ENCODE measurements around the gene RCN1.

RCN1 gene

DNA sequence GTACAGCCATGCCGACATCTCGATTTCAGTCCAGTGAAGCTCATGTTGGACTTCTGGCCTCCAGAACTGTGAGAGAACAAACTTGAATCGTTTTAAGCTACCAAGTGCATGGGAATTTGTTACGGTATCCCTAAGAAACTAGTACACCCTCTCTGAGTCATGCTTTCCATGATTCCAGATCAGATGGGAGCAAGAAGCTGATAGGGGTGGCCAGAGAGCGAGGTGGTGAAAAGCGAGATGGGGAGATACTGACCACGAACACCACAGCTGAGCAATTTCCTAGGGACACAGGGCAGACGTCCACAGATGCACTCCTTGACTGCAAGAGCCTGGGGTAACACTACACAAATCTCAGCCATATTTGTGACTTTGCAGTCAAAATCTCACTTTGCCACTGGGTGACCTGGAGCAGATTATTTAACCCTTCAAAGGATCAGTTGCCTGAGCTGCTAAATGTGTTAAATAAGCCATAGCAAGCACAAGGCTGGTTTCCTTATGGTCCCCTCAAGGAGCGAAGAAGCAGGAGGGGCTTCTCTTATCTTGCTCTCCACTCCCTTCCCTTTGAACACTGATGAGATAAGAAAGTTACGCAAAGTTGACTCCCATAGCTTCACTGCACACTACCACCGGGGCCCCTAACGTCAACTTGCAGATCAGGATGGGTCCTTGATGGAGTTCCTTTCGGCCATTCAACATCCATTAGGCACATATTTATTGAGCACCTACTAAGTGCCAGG, 22.6 kb upstream of the RCN1 start:
- Mint-ChIP-seq H3K4me1 (no peaks in the 10 kb centered on the region), H3K4me3 (no peak overlapping the region), H3K27me3 (peaks cover 7% of the 10 kb centered on the region), H3K36me3 (ENCODE audit: low read depth) (no peaks in the 10 kb centered on the region), H3K27ac (no peak overlapping the region), H3K9me3 (no peaks in the 10 kb centered on the region)
- ATAC-seq: no peak
- DNase-seq: no peak

DNA sequence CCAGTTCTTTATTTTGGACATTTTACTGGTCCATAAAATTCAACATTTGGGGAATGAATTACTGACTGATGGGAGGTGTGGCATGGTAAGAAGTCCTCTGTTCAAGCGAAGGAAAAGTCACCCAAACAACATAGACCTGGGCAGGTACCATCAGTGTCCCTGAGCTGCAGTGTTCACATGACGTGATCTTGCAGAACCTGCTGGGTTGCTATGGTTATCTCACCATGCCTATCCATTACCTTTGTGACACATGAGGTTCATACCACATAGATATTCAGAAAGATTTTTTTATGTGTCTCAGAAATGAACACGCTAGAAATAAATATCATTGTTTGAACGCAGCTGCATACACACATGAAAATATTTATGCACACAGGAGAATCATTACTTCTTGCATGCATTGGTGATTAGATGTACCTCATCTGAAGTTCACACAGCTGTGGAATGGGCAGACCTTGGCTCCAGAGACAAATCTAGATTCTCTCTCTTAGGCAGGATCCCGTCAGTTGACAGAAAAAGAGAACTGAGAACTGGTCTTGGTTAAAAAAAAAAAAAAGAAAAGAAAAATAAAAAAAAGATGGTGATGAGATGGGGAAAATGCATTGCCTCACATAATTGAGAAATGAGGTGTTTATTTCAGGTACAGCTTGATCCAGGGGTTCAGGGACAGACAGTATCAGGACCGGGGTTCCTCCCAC, 21.4 kb upstream of the RCN1 start:
- peaks cover 5% of the 10 kb centered on the region for H3K27me3 Mint-ChIP-seq
- no peak for DNase-seq
- no peak overlapping the region for H3K4me3 Mint-ChIP-seq
- no peaks in the 10 kb centered on the region for H3K9me3 Mint-ChIP-seq
- H3K36me3 Mint-ChIP-seq (ENCODE audit: low read depth): no peaks in the 10 kb centered on the region
- ATAC-seq: no peak
- H3K27ac Mint-ChIP-seq: no peak overlapping the region
- no peaks in the 10 kb centered on the region for H3K4me1 Mint-ChIP-seq

DNA sequence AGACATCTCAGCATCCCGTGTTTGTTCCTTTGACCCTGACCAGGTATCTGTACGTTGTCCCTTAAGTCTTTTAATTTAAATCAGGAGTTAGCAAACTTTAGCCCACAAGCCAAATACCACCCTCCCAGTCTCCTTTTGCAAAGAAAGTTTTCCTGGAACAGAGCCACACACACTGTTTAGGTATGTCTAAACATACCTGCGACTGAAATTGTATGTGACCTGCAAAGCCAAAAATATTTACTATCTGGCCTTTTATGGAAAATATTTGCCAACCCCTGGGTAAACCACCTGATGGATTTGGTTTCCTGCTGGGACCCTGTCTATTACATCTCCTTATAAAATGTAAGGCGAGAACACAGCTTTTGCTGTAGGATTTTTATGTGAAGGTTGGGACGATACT, 20.2 kb upstream of the RCN1 start:
- Mint-ChIP-seq H3K27me3 (peaks cover 8% of the 10 kb centered on the region), H3K27ac (no peak overlapping the region), H3K9me3 (no peaks in the 10 kb centered on the region), H3K36me3 (ENCODE audit: low read depth) (no peaks in the 10 kb centered on the region), H3K4me3 (no peak overlapping the region), H3K4me1 (no peaks in the 10 kb centered on the region)
- ATAC-seq: no peak
- no peak for DNase-seq

DNA sequence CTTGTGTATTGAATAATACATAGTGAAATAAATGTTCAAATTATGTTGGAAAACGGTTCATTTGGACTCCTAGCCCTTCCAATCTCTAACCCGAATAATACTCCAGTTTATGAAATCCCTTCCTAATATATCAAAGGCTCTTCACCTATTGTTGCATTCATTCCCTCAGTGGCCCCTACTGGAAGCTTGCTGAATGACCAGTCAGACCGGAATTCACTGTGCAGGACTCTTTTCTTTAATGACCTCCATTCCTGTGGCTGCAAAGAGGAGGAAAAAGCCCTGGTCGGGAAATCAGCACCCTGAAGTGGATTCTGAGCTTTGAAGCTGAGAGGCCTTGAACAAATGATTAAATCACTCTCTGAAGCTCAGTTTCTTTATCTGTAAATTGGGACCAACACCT, 19.1 kb upstream of the RCN1 start:
- no peak for ATAC-seq
- Mint-ChIP-seq H3K4me3 (no peak overlapping the region), H3K27ac (no peak overlapping the region), H3K9me3 (no peaks in the 10 kb centered on the region), H3K4me1 (no peaks in the 10 kb centered on the region), H3K27me3 (peaks cover 8% of the 10 kb centered on the region), H3K36me3 (ENCODE audit: low read depth) (no peaks in the 10 kb centered on the region)
- no peak for DNase-seq

DNA sequence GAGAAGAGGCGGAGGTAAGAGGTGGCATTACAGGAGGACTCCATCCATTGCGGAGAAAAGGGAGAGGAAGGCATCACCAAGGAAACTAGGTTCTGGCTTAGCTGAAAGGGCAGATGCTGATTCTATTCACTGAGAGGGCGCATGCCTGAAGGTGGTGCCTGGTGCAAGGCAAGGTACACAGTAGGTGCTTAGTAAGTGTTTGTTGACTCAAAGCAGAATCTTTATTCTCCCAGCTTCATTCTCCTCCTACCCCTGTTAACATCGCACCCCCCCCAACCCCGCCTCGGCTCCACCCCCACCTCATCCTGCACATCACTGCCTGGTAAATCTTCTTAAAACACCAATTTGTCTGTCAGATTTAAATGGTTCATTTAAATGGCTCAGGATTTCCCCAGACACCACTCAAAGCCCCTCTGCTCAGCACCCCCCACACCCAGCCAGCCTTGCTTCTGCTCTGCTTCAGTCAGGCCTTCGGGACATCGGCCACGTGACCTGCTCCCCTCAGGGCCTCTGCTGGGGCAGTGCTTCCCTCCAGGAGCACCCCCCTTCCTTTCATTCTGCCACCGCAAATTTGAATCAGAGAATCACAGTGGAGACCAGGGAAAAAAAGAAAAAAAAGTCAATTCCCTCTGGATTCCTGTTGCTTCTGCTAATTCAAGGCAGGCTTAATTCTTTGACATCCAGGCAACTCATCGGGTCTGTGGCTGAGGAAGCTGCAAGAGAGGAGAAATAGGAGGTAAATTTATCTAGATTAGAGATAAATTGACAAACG, 17.8 kb upstream of the RCN1 start:
- ATAC-seq: no peak
- H3K9me3 Mint-ChIP-seq: no peaks in the 10 kb centered on the region
- H3K27me3 Mint-ChIP-seq: peaks cover 11% of the 10 kb centered on the region
- no peak overlapping the region for H3K4me3 Mint-ChIP-seq
- no peak overlapping the region for H3K27ac Mint-ChIP-seq
- H3K36me3 Mint-ChIP-seq (ENCODE audit: low read depth): no peaks in the 10 kb centered on the region
- H3K4me1 Mint-ChIP-seq: no peaks in the 10 kb centered on the region
- no peak for DNase-seq

DNA sequence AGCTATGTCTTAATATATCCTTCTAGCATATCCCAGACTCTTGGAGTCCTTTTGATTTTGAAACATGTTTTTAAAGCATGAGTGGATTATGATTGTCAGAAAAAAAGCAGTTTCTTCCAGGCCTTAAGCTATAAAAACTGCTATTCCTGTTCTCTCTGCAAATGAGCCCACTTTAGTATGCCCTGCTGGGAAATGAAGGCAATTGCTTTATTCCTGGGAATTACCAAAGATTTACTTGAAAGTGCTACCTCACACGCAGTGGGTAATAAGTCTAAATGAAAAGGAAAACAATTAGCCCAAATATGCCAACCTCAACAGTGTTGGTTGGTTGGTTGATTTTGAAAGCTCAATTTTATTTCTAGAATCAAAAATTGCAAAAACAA, 17.2 kb upstream of the RCN1 start:
- no peak for ATAC-seq
- H3K4me3 Mint-ChIP-seq: no peak overlapping the region
- no peak overlapping the region for H3K27ac Mint-ChIP-seq
- H3K4me1 Mint-ChIP-seq: no peaks in the 10 kb centered on the region
- H3K27me3 Mint-ChIP-seq: peaks cover 11% of the 10 kb centered on the region
- DNase-seq: no peak
- H3K36me3 Mint-ChIP-seq (ENCODE audit: low read depth): no peaks in the 10 kb centered on the region
- no peaks in the 10 kb centered on the region for H3K9me3 Mint-ChIP-seq

DNA sequence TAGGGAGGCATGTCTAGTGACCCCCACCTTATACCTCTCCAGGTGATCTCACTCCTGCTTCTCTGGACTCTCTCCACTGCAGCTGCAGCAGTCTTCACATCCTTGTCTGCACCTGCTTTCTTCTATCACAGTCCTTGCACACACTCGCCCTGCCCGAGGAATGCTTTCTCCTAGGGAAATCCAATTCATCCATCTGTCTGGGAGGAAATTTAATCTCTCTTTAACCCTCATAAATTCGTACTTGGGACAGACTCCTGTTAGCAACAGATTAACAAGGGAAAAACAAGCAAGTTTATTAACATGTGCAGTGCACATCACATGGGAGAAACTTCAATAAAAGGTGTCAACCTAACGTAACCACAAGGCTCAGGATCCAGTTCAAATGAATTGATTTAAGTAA, 11.3 kb upstream of the RCN1 start:
- no peaks in the 10 kb centered on the region for H3K36me3 Mint-ChIP-seq (ENCODE audit: low read depth)
- no peak for DNase-seq
- peaks cover 8% of the 10 kb centered on the region for H3K27me3 Mint-ChIP-seq
- no peak overlapping the region for H3K27ac Mint-ChIP-seq
- no peak for ATAC-seq
- H3K9me3 Mint-ChIP-seq: no peaks in the 10 kb centered on the region
- H3K4me1 Mint-ChIP-seq: no peaks in the 10 kb centered on the region
- H3K4me3 Mint-ChIP-seq: no peak overlapping the region

DNA sequence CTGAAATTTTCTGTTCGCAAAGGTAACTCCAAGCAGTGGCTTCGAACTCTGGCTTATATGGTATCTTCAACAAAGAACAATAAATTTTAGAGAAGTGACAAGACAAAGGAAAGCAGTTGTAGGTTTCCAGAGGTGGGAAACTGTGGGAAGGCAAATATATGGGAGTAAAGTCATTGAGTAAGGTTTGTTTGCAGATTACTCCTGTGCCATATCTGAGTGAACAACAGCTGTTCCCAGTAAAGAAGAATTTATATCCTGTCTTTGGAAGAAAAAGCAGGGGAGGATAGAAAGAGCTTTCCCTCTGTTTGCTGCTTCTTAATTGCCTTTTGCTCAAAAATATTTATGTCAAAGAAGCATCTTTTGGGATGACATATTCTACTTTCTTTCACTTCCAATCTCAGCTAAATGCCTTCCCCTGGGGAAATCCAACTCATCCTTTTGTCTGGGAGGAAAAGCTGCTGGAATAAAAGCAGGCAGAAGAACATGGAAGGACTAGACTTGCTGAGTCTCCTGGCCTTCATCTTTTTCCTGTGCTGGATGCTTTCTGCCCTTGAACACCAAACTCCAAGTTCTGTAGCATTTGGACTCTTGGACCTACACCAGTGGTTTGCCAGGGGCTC, 10.4 kb upstream of the RCN1 start:
- Mint-ChIP-seq H3K4me3 (no peak overlapping the region), H3K9me3 (no peaks in the 10 kb centered on the region), H3K27ac (no peak overlapping the region), H3K27me3 (peaks cover 7% of the 10 kb centered on the region), H3K36me3 (ENCODE audit: low read depth) (no peaks in the 10 kb centered on the region), H3K4me1 (no peaks in the 10 kb centered on the region)
- no peak for DNase-seq
- ATAC-seq: no peak

DNA sequence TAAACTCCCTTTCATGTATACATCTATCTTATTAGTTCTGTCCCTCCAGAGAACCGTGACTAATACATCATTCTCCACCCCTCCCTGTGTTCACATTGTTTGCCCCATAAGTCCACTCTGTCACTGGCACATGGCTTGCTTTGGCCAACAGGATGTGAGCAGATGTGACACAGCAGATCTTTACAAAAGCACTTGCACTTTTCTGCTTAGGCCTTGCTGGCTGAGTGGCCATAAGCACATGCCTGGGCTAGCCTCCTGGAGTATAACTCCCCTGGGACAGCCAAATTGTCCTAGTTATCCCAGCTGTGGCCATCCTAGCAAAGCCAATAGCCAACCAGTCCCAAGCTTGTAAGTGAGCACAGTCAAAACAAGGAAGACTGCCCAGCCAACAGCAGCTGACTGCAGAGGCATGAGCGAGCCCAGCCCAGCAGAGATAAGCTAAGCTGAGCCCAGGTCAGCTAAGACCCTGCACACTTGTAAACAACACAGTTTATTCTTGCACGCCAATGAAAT, 9.7 kb upstream of the RCN1 start:
- DNase-seq (no peak), ATAC-seq (no peak)
- no peak overlapping the region for H3K4me3 Mint-ChIP-seq
- no peaks in the 10 kb centered on the region for H3K9me3 Mint-ChIP-seq
- H3K36me3 Mint-ChIP-seq (ENCODE audit: low read depth): no peaks in the 10 kb centered on the region
- H3K27ac Mint-ChIP-seq: no peak overlapping the region
- H3K4me1 Mint-ChIP-seq: no peaks in the 10 kb centered on the region
- peaks cover 9% of the 10 kb centered on the region for H3K27me3 Mint-ChIP-seq

DNA sequence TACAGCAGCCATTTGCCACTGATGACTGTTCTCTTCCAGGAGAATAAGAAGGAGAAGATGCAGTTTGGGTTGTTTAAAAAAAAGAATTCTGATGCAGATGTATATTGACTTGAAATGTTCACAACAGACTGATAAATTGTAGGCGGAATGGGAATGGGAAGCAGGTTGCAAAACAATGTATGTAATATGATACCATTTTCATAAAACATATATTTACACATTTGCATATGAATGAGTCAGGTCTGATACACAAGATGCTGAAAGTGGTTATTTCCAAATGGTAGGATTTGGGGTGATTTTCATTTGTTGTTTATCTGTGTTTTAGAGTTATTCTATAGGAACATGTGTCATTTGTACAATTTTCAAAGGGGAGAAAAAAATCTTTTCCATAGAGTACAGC, 9.0 kb upstream of the RCN1 start:
- DNase-seq: no peak
- no peak overlapping the region for H3K4me3 Mint-ChIP-seq
- no peaks in the 10 kb centered on the region for H3K36me3 Mint-ChIP-seq (ENCODE audit: low read depth)
- H3K27ac Mint-ChIP-seq: no peak overlapping the region
- peaks cover 14% of the 10 kb centered on the region for H3K27me3 Mint-ChIP-seq
- ATAC-seq: no peak
- H3K4me1 Mint-ChIP-seq: no peaks in the 10 kb centered on the region
- no peaks in the 10 kb centered on the region for H3K9me3 Mint-ChIP-seq

DNA sequence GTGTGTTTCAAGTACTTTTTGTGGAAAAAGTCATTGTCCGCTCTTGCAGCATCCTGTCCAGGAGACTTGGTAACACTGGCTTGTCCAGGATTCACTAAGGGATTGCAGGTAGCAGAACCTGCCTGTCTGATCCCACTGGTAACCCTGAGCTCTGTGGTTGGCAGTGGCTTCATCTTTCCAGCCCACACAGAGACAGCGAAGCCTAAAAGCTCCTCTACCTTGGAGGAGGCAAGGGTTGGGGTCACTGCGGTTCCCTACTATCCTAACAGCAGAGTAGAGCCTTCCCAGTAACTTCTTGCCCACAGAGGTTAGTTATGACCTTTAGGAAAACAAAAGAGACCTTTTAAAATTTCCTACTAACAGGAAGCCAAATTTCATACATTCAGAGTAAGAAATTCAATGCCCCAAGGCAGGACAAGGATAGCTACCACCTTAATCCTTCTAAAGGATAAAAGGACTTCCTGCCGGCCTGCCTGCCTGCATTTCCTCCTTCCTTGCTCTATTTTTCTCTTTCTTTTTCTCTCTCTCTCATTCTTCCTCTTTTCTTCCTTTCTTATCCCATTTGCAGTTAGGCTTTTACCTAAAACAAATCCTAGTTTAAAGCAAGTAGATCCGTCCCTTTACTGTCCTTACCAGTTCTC, 8.4 kb upstream of the RCN1 start:
- no peak overlapping the region for H3K4me3 Mint-ChIP-seq
- no peaks in the 10 kb centered on the region for H3K36me3 Mint-ChIP-seq (ENCODE audit: low read depth)
- ATAC-seq: no peak

DNA sequence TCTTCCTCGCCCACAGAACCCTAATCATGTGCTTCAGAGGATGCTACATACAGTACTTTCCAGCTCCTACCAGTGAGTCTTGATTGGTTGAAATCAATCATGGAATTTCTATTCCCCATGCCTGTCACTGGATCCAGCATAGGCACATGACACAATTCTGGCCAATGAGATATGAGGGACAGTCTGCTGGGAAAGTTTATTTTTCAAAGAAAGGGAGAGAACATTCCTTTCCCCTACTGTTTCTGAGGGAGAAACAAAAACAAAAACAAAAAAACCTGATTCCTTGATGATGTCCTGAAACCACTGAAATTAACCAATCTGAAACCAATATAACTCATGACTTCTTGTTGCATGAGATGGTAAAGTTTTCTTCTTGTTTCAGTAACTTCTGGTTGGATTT, 3.3 kb upstream of the RCN1 start:
- Mint-ChIP-seq H3K4me3 (no peak overlapping the region), H3K4me1 (peaks cover 31% of the 10 kb centered on the region), H3K27me3 (peaks cover 20% of the 10 kb centered on the region), H3K36me3 (ENCODE audit: low read depth) (no peaks in the 10 kb centered on the region), H3K9me3 (no peaks in the 10 kb centered on the region), H3K27ac (peak overlapping the region; percentile 75)
- no peak for ATAC-seq
- no peak for DNase-seq

More for the DNA sequence above, 8.4 kb upstream of the RCN1 start:
- peaks cover 12% of the 10 kb centered on the region for H3K27me3 Mint-ChIP-seq
- no peaks in the 10 kb centered on the region for H3K9me3 Mint-ChIP-seq
- peaks cover 5% of the 10 kb centered on the region for H3K4me1 Mint-ChIP-seq
- no peak for DNase-seq
- H3K27ac Mint-ChIP-seq: no peak overlapping the region

DNA sequence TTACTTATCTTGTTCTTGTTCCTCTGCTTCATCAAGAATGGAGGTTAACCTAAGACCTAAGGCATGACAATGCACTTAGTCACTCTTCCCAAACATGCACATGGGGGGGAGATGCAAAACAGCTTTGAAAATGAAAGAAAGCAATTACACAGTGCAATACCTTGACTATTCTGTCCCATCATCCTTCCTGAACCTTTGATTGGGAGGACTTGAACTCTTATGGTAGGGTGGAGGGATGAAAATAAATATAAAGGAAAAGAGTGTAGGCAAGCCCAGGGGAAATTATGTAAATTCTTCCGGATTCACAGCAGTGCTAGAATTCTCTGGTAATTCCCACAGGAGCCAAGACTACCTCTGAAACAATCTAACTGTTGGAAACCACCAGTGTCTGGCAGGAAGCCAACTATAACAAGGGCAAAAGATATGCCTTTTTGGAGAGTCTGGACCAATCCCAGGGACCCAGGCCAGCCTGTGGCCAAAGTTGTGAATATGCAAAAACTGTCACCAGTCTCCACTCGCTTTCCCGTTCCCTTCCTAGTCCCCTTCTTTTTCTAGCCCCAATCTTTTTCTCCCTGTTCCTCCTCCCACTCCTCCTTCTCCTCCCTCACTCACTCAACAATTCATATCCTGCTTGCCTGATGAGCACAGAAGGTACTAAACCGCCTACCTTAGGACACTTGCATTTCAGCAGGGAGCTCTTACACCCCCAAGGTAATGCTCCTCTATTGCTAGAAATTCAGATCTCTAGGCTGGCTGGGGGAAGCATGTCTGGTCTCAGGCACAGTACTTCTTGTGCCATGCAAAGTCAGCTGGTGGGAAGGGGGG, 2.5 kb upstream of the RCN1 start:
- Mint-ChIP-seq H3K36me3 (ENCODE audit: low read depth) (peaks cover 4% of the 10 kb centered on the region), H3K9me3 (no peaks in the 10 kb centered on the region), H3K27ac (peak overlapping the region; percentile 75), H3K27me3 (peaks cover 20% of the 10 kb centered on the region), H3K4me1 (peaks cover 39% of the 10 kb centered on the region), H3K4me3 (peak overlapping the region; percentile 22)
- peak; percentile 65 for ATAC-seq
- DNase-seq: no peak
